ENCODE results near the gene BMERB1. TPM values are rescaled to one million over a fixed set of nuclear protein-coding genes. Genes with fewer than 3 reads are reported as not detected.

Gene BMERB1
- total RNA-seq, 1 donor from 2014 or later: 65.9 TPM

DNA sequence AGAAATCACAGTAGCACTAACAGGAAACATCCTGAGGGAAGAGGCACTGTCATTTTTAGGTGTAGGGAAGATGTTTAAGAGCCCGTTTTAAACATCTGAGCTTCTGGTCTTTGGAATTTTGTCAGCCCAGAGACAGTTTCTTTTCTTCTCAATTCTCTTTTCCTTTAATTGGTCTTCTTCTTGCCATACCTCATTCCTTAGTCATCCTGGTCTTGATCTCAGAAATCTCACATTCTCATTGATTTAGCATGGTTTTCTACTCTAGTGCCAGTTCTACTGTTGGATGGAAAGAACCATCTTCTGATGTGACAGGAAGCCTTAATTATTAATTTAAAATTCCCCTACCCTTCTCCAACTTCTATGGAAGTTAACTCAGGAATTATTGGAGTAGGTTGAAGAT is 25.4 kb downstream of the BMERB1 start:
- no peak for DNase-seq
- no peaks in the 10 kb centered on the region for H3K36me3 Mint-ChIP-seq (ENCODE audit: unreplicated experiment)
- H3K4me1 Mint-ChIP-seq (ENCODE audit: low read depth, unreplicated experiment): no peaks in the 10 kb centered on the region
- TF ChIP-seq CTCF (IDR thresholded peaks at IDR 0.05; ENCODE audit: partially characterized antibody, unreplicated experiment): no peak
- H3K27me3 Mint-ChIP-seq (ENCODE audit: unreplicated experiment): no peaks in the 10 kb centered on the region
- H3K9me3 Mint-ChIP-seq (ENCODE audit: unreplicated experiment): peaks cover 6% of the 10 kb centered on the region
- no peak overlapping the region for H3K27ac Mint-ChIP-seq (ENCODE audit: unreplicated experiment)
- no peak overlapping the region for H3K4me3 Mint-ChIP-seq (ENCODE audit: unreplicated experiment)

DNA sequence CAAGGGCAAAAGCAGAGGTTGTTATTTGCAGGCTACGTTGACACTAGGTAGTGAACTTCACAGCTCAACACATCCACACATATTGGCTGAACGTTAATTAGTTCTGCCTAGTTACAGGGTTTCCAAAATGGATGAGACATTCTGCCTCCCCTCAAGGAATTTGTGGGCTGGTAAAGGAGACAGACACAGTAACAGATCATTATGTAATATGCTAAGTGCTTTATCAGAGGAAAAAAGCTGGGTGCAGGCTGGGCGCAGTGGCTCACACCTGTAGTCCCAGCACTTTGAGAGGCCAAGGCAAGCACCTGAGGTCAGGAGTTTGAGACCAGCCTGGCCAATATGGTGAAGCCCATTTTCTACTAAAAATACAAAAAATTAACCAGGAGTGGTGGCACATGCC is 26.2 kb downstream of the BMERB1 start:
- Mint-ChIP-seq H3K4me3 (ENCODE audit: unreplicated experiment) (no peak overlapping the region), H3K9me3 (ENCODE audit: unreplicated experiment) (peaks cover 6% of the 10 kb centered on the region), H3K27me3 (ENCODE audit: unreplicated experiment) (no peaks in the 10 kb centered on the region), H3K36me3 (ENCODE audit: unreplicated experiment) (no peaks in the 10 kb centered on the region), H3K4me1 (ENCODE audit: low read depth, unreplicated experiment) (no peaks in the 10 kb centered on the region), H3K27ac (ENCODE audit: unreplicated experiment) (no peak overlapping the region)
- DNase-seq: no peak
- no peak for TF ChIP-seq CTCF (IDR thresholded peaks at IDR 0.05; ENCODE audit: partially characterized antibody, unreplicated experiment)

- TF ChIP-seq CTCF (IDR thresholded peaks at IDR 0.05; ENCODE audit: partially characterized antibody, unreplicated experiment): no peak
- Mint-ChIP-seq H3K4me1 (ENCODE audit: low read depth, unreplicated experiment) (no peaks in the 10 kb centered on the region), H3K36me3 (ENCODE audit: unreplicated experiment) (peaks cover 6% of the 10 kb centered on the region), H3K27me3 (ENCODE audit: unreplicated experiment) (no peaks in the 10 kb centered on the region), H3K27ac (ENCODE audit: unreplicated experiment) (no peak overlapping the region), H3K9me3 (ENCODE audit: unreplicated experiment) (peaks cover 7% of the 10 kb centered on the region), H3K4me3 (ENCODE audit: unreplicated experiment) (no peak overlapping the region)
- no peak for DNase-seq
Observed at GRCh38 chr16:15461376-15461775, 27.0 kb downstream of the BMERB1 start.

DNA sequence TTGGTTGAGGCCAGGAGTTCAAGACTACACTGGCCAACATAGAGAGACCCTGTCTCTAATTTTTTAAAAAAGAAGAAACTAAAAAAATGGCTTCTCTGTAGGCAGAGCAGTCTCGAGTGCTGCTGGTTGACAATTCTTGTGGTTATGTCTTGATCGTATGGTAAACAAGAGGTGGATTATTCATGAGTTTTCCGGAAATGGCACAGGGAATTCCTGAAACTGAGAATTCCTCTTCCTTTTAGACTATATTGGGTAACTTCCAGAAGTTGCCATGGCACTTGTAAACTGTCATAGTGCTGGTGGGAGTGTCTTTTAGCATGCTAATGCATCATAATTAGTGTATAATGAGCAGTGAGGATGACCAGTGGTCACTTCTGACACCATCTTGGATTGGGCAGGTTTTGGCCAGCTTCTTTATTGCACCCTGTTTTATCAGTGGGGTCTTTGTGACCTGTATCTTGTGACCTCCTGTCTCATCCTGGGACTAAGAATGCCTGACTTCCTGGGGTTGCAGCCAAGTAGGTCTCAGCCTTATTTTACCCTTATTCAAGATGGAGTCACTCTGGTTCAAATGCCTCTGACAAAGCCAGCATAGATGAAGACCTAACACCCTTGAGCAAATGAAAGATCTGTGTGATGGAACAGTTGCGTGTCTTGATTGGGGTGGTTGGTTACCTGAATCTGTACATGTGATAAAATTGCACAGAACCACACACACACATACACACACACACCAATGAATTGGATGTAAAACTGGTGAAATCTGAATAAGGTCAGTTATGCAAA is 30.2 kb downstream of the BMERB1 start:
- no peak for TF ChIP-seq CTCF (IDR thresholded peaks at IDR 0.05; ENCODE audit: partially characterized antibody, unreplicated experiment)
- H3K27me3 Mint-ChIP-seq (ENCODE audit: unreplicated experiment): no peaks in the 10 kb centered on the region
- no peak overlapping the region for H3K27ac Mint-ChIP-seq (ENCODE audit: unreplicated experiment)
- DNase-seq: no peak
- peaks cover 10% of the 10 kb centered on the region for H3K9me3 Mint-ChIP-seq (ENCODE audit: unreplicated experiment)
- H3K4me1 Mint-ChIP-seq (ENCODE audit: low read depth, unreplicated experiment): no peaks in the 10 kb centered on the region
- H3K4me3 Mint-ChIP-seq (ENCODE audit: unreplicated experiment): no peak overlapping the region
- H3K36me3 Mint-ChIP-seq (ENCODE audit: unreplicated experiment): peaks cover 12% of the 10 kb centered on the region

DNA sequence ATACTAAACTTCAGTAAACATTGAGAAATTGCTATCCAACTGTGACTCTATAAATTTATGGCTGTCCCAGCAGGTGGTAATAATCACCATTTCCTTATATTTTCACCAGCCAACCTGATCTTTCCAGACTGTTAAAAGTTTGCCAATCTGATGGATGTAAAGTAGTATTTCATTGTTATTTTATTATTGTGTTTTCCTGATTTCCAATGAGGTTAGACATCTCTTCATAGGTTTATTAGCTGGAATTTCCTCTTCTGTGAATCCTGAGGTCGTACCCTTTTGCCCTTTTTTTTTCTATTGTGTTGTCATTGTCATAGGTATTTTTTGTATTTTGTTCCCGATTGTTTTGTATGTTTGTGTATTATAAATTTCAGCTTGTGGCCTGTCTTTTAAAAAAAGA is 31.7 kb downstream of the BMERB1 start:
- Mint-ChIP-seq H3K4me1 (ENCODE audit: low read depth, unreplicated experiment) (no peaks in the 10 kb centered on the region), H3K9me3 (ENCODE audit: unreplicated experiment) (peaks cover 9% of the 10 kb centered on the region), H3K27ac (ENCODE audit: unreplicated experiment) (no peak overlapping the region), H3K36me3 (ENCODE audit: unreplicated experiment) (peaks cover 12% of the 10 kb centered on the region), H3K4me3 (ENCODE audit: unreplicated experiment) (no peak overlapping the region), H3K27me3 (ENCODE audit: unreplicated experiment) (no peaks in the 10 kb centered on the region)
- no peak for TF ChIP-seq CTCF (IDR thresholded peaks at IDR 0.05; ENCODE audit: partially characterized antibody, unreplicated experiment)
- DNase-seq: no peak

Data from glutamatergic neuron (in vitro differentiated cells).